Esophagus squamous epithelium (tissue), 4 donors: ENCODE results near the gene NEDD4.

Source experiments
- POLR2A ChIP-seq, 4 donors: fragments of 450-650 bp; IDR thresholded peaks; one replicate each; pipeline ENCODE4 v1.6.1; 2017; ENCODE audit warnings: antibody characterized with exemption in 4 of 4, mild to moderate bottlenecking in 4 of 4, moderate library complexity in 3 of 4
- TF ChIP-seq, protein P1 (sequence below), 6 experiments: fragments of 450-650 bp in 4 of 6; fragments of 200-600 bp in 2 of 6; sonication (generic) in 2 of 6; IDR thresholded peaks; one replicate each; pipeline ENCODE4 v1.5.1; 2016 to 2019; ENCODE audit warnings: antibody characterized with exemption in 6 of 6, mild to moderate bottlenecking in 4 of 6, moderate library complexity in 4 of 6

GRCh38 chr15:55780292-55780691 lies 213.1 kb downstream of the NEDD4 start:
- TF ChIP-seq POLR2A (IDR thresholded peaks at IDR 0.05) = no peak
- TF ChIP-seq, protein P1, sequence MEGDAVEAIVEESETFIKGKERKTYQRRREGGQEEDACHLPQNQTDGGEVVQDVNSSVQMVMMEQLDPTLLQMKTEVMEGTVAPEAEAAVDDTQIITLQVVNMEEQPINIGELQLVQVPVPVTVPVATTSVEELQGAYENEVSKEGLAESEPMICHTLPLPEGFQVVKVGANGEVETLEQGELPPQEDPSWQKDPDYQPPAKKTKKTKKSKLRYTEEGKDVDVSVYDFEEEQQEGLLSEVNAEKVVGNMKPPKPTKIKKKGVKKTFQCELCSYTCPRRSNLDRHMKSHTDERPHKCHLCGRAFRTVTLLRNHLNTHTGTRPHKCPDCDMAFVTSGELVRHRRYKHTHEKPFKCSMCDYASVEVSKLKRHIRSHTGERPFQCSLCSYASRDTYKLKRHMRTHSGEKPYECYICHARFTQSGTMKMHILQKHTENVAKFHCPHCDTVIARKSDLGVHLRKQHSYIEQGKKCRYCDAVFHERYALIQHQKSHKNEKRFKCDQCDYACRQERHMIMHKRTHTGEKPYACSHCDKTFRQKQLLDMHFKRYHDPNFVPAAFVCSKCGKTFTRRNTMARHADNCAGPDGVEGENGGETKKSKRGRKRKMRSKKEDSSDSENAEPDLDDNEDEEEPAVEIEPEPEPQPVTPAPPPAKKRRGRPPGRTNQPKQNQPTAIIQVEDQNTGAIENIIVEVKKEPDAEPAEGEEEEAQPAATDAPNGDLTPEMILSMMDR (IDR thresholded peaks at IDR 0.05) = no peak
